Gastroesophageal sphincter (tissue), 4 donors: Measurements from ENCODE around the gene FAM114A2. TPM values are rescaled to one million over a fixed set of nuclear protein-coding genes. Genes with fewer than 3 reads are reported as not detected.
A peak's percentile ranks its signal among the peaks of the same experiment; 100 is the strongest.

Experiments
- ATAC-seq: fragments of 150-250 bp; one replicate; pipeline ENCODE4 v1.9.1; 2016; ENCODE audit warnings: mild to moderate bottlenecking, moderate library complexity
- H3K27ac ChIP-seq, 4 donors: fragments of 200-600 bp; sonication (generic) in 3 of 4; 1 replicate in 3 of 4; 2 replicates in 1 of 4; pipeline ENCODE4 v1.5.1; 2016 to 2019
- H3K27me3 ChIP-seq: fragments of 200-600 bp; sonication (generic); one replicate; pipeline ENCODE4 v1.5.1; 2019
- H3K36me3 ChIP-seq, 2 donors: fragments of 200-600 bp; sonication (generic); one replicate each; pipeline ENCODE4 v1.5.1; 2019; ENCODE audit warnings: control low read depth in 1 of 2
- H3K4me1 ChIP-seq, 3 donors: fragments of 200-600 bp; sonication (generic); 1 replicate in 2 of 3; 2 replicates in 1 of 3; pipeline ENCODE4 v1.5.1; 2016 to 2019; ENCODE audit warnings: control low read depth in 2 of 3
- H3K4me3 ChIP-seq, 2 donors: fragments of 200-600 bp; sonication (generic); one replicate each; pipeline ENCODE4 v1.5.1; 2019; ENCODE audit warnings: mild to moderate bottlenecking in 1 of 2, moderate library complexity in 1 of 2
- H3K9me3 ChIP-seq, 3 donors: fragments of 200-600 bp; sonication (generic); one replicate each; pipeline ENCODE4 v1.5.1; 2017 to 2019; ENCODE audit warnings: control low read depth in 2 of 3
- CTCF ChIP-seq, 4 experiments: fragments of 200-600 bp in 2 of 4; fragments of 450-650 bp in 2 of 4; sonication (generic) in 1 of 4; IDR thresholded peaks; one replicate each; pipeline ENCODE4 v1.5.1; 2017 to 2019; ENCODE audit warnings: antibody characterized with exemption in 4 of 4, mild to moderate bottlenecking in 2 of 4, moderate library complexity in 2 of 4
- EP300 ChIP-seq: sonication (generic); formaldehyde crosslinking; IDR thresholded peaks from one replicate; pipeline ENCODE4 v1.6.1; 2017; ENCODE audit warnings: antibody characterized with exemption, mild to moderate bottlenecking
- POLR2A ChIP-seq, 2 donors: fragments of 450-650 bp; IDR thresholded peaks; one replicate each; pipeline ENCODE4 v1.6.1; 2017; ENCODE audit warnings: antibody characterized with exemption in 2 of 2, mild to moderate bottlenecking in 2 of 2, moderate library complexity in 1 of 2
- POLR2AphosphoS5 ChIP-seq: sonication (generic); formaldehyde crosslinking; IDR thresholded peaks from one replicate; pipeline ENCODE4 v1.6.1; 2017; ENCODE audit warnings: antibody characterized with exemption
- WGBS, 2 donors: methylation state at CpG; one replicate each; pipeline ENCODE4 v1.1.5; 2018; ENCODE audit warnings: low coverage in 1 of 2; 5-methylcytosine and 5-hydroxymethylcytosine counted together
- total RNA-seq, 4 donors: library from RNA; depleted of rRNA; stranded (reverse); fragments of >200 nt; gene quantifications; one replicate each; pipeline ENCODE4 v1.1.0, GENCODE V29; 2016

The FAM114A2 gene
- total RNA-seq, 4 donors from 2014 or later: 16.2 to 17.9 (median 17.6) TPM

GRCh38 chr5:154005648-154006047 is 33.1 kb downstream of the FAM114A2 start:
- Histone ChIP-seq H3K36me3 (peaks cover 0 to 36% of the 10 kb centered on the region in 2 donors), H3K4me1 (no peaks in the 10 kb centered on the region), H3K27me3 (no peaks in the 10 kb centered on the region), H3K9me3 (no peaks in the 10 kb centered on the region), H3K4me3 (no peak overlapping the region), H3K27ac (no peak overlapping the region)
- TF ChIP-seq POLR2A (IDR thresholded peaks at IDR 0.05): no peak
- no peak for TF ChIP-seq POLR2AphosphoS5
- TF ChIP-seq EP300: no peak
- TF ChIP-seq CTCF (IDR thresholded peaks at IDR 0.05): no peak
- 82 to 100% methylated on average over 1 of the region's 1 CpG for WGBS, 2 donors
- ATAC-seq: no peak

GRCh38 chr5:154002511-154003020 is 36.1 kb downstream of the FAM114A2 start:
- Histone ChIP-seq H3K4me1 (no peaks in the 10 kb centered on the region), H3K36me3 (peaks cover 0 to 48% of the 10 kb centered on the region in 2 donors), H3K27ac (peak overlapping the region in 3 of 4 donors; percentile 64 to 73 (median 64)), H3K9me3 (no peaks in the 10 kb centered on the region), H3K4me3 (no peak overlapping the region), H3K27me3 (no peaks in the 10 kb centered on the region)
- ATAC-seq: peak; percentile 37
- TF ChIP-seq CTCF (IDR thresholded peaks at IDR 0.05) (no peak), POLR2A (IDR thresholded peaks at IDR 0.05) (no peak), EP300 (no peak), POLR2AphosphoS5 (no peak)
- 51 to 52% methylated on average over 4 to 7 of the region's 7 CpGs for WGBS, 2 donors

GRCh38 chr5:154002093-154002492 is 36.6 kb downstream of the FAM114A2 start:
- no peaks in the 10 kb centered on the region for H3K27me3 ChIP-seq
- H3K9me3 ChIP-seq: no peaks in the 10 kb centered on the region
- H3K4me3 ChIP-seq: no peak overlapping the region
- TF ChIP-seq POLR2AphosphoS5 (peak; percentile 72), CTCF (IDR thresholded peaks at IDR 0.05) (no peak)
- peaks cover 0 to 53% of the 10 kb centered on the region in 2 donors for H3K36me3 ChIP-seq
- peak overlapping the region in 3 of 4 donors; percentile 64 to 73 (median 64) for H3K27ac ChIP-seq
- 26 to 41% methylated on average over 4 of the region's 4 CpGs for WGBS, 2 donors
- no peaks in the 10 kb centered on the region for H3K4me1 ChIP-seq
- ATAC-seq: peak; percentile 91

GRCh38 chr5:154000703-154001102 is 38.0 kb downstream of the FAM114A2 start:
- ATAC-seq: no peak
- Histone ChIP-seq H3K4me3 (no peak overlapping the region), H3K4me1 (no peaks in the 10 kb centered on the region), H3K27me3 (no peaks in the 10 kb centered on the region), H3K36me3 (peaks cover 0 to 65% of the 10 kb centered on the region in 2 donors), H3K9me3 (no peaks in the 10 kb centered on the region), H3K27ac (no peak overlapping the region)
- no peak for TF ChIP-seq POLR2AphosphoS5
- TF ChIP-seq POLR2A (IDR thresholded peaks at IDR 0.05): no peak

GRCh38 chr5:153999995-154000394 is 38.7 kb downstream of the FAM114A2 start:
- Histone ChIP-seq H3K9me3 (no peaks in the 10 kb centered on the region), H3K36me3 (peaks cover 0 to 65% of the 10 kb centered on the region in 2 donors), H3K4me1 (no peaks in the 10 kb centered on the region), H3K4me3 (no peak overlapping the region), H3K27me3 (no peaks in the 10 kb centered on the region), H3K27ac (no peak overlapping the region)
- TF ChIP-seq POLR2A (IDR thresholded peaks at IDR 0.05) (no peak), EP300 (no peak), CTCF (IDR thresholded peaks at IDR 0.05) (no peak), POLR2AphosphoS5 (no peak)
- 86 to 96% methylated on average over 3 of the region's 3 CpGs for WGBS, 2 donors
- ATAC-seq: no peak
